ENCODE data around the gene CMTR1. TPM values are rescaled to one million over a fixed set of nuclear protein-coding genes. Genes with fewer than 3 reads are reported as not detected.

CMTR1 gene
- total RNA-seq, 1 experiment from 2014 or later = 34.8 TPM

GRCh38 chr6:37504024-37504423 is 71.0 kb downstream of the CMTR1 start:
- TF ChIP-seq, protein P1, sequence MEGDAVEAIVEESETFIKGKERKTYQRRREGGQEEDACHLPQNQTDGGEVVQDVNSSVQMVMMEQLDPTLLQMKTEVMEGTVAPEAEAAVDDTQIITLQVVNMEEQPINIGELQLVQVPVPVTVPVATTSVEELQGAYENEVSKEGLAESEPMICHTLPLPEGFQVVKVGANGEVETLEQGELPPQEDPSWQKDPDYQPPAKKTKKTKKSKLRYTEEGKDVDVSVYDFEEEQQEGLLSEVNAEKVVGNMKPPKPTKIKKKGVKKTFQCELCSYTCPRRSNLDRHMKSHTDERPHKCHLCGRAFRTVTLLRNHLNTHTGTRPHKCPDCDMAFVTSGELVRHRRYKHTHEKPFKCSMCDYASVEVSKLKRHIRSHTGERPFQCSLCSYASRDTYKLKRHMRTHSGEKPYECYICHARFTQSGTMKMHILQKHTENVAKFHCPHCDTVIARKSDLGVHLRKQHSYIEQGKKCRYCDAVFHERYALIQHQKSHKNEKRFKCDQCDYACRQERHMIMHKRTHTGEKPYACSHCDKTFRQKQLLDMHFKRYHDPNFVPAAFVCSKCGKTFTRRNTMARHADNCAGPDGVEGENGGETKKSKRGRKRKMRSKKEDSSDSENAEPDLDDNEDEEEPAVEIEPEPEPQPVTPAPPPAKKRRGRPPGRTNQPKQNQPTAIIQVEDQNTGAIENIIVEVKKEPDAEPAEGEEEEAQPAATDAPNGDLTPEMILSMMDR (conservative IDR thresholded peaks at IDR 0.05) = no peak
- no peaks in the 10 kb centered on the region for H4K20me1 ChIP-seq (ENCODE audit: control insufficient read depth, insufficient read depth, insufficient read length)

More at GRCh38 chr6:37504024-37504423, 71.0 kb downstream of the CMTR1 start:
- Mint-ChIP-seq H3K9me3 (no peaks in the 10 kb centered on the region; a peak in 1 of 5 replicates), H3K36me3 (ENCODE audit: insufficient read depth in 1 of 3, low read depth in 3 of 3) (peaks cover 0 to 5% (median 0%) of the 10 kb centered on the region in 3 experiments; a peak in 2 of 7 replicates), H3K27me3 (ENCODE audit: low read depth) (peaks cover 30% of the 10 kb centered on the region), H3K4me1 (peaks cover 21 to 33% of the 10 kb centered on the region in 2 experiments), H3K27ac (no peak overlapping the region), H3K4me3 (no peak overlapping the region)
- H3K27ac ChIP-seq (ENCODE audit: insufficient read length, low read depth, low read length) = no peak overlapping the region
- WGBS (ENCODE audit: extremely low coverage, insufficient read length, low lambda C conversion rate) = no CpG with 5 or more reads among the region's 2 CpGs
- no peak overlapping the region for H3K23ac ChIP-seq (ENCODE audit: insufficient read length, low read depth, low read length)
- H3K4me1 ChIP-seq (ENCODE audit: insufficient read depth, low read length) = peaks cover 4% of the 10 kb centered on the region; the same call in 1 of the 2 replicates
- H3K9me3 ChIP-seq (ENCODE audit: control insufficient read depth, low read depth, low read length) = no peaks in the 10 kb centered on the region
- no peak overlapping the region for H2AFZ ChIP-seq (ENCODE audit: low read length)
- no peak overlapping the region for H3K4ac ChIP-seq (ENCODE audit: low read depth, low read length)
- no peak overlapping the region for H2BK12ac ChIP-seq (ENCODE audit: insufficient read length, low read depth, low read length)
- no peak overlapping the region for H2BK120ac ChIP-seq (ENCODE audit: low read depth, low read length, poor library complexity, severe bottlenecking)
- no peak overlapping the region for H4K5ac ChIP-seq (ENCODE audit: insufficient read length, low read depth, low read length)
- no peak overlapping the region for H2BK5ac ChIP-seq (ENCODE audit: insufficient read length, low read length)
- no peak overlapping the region for H4K91ac ChIP-seq (ENCODE audit: insufficient read length, low read depth, low read length)
- no peak for DNase-seq
- no peak overlapping the region for H3K18ac ChIP-seq (ENCODE audit: insufficient read length, low read depth, low read length)
- H3K23me2 ChIP-seq (ENCODE audit: insufficient read length, low read depth, low read length, poor library complexity, severe bottlenecking) = no peaks in the 10 kb centered on the region
- H3K14ac ChIP-seq (ENCODE audit: insufficient read depth, low read length) = no peak overlapping the region
- no peaks in the 10 kb centered on the region for H3K79me1 ChIP-seq (ENCODE audit: insufficient read depth, low read depth, low read length, poor library complexity, severe bottlenecking)
- no peaks in the 10 kb centered on the region for H3K27me3 ChIP-seq (ENCODE audit: insufficient read depth, low read length)
- H2BK15ac ChIP-seq (ENCODE audit: low read depth, low read length) = no peak overlapping the region; the same call in 1 of the 2 replicates
- H3K56ac ChIP-seq (ENCODE audit: insufficient read length, low read depth, low read length) = no peak overlapping the region
- no peak overlapping the region for H3K4me2 ChIP-seq (ENCODE audit: insufficient read depth, insufficient read length, low read length)
- no peak overlapping the region for H2BK20ac ChIP-seq (ENCODE audit: low read depth, low read length, poor library complexity, severe bottlenecking)
- no peak overlapping the region for H4K8ac ChIP-seq (replicated peaks; ENCODE audit: insufficient read length, low read depth, low read length)
- no peak overlapping the region for H3K9ac ChIP-seq (ENCODE audit: extremely low read depth, insufficient read length, low read length)
- H3T11ph ChIP-seq (ENCODE audit: low read length) = no peak overlapping the region
- H3K79me2 ChIP-seq (ENCODE audit: insufficient read depth, low read length) = no peaks in the 10 kb centered on the region
- H2AK5ac ChIP-seq (ENCODE audit: insufficient read length, low read length) = no peak overlapping the region

All from H9 (cell line).